ENCODE measurements around the gene RBBP5. TPM values are rescaled to one million over a fixed set of nuclear protein-coding genes. Genes with fewer than 3 reads are reported as not detected.

The RBBP5 gene
- total and polyA plus RNA-seq, 10 donors, result 4.2 to 23.4 (median 17.7) TPM

GRCh38 chr1:205046870-205047269 lies 74.9 kb downstream of the RBBP5 start:
- 44 to 74% (median 48%) methylated on average over 4 of the region's 4 CpGs for WGBS, 5 donors
- Histone ChIP-seq H3K4me3 (no peak overlapping the region), H3K9me3 (no peaks in the 10 kb centered on the region), H3K27me3 (replicated peaks in 1 of 7) (peaks cover 0 to 64% (median 26%) of the 10 kb centered on the region in 7 donors), H3K27ac (no peak overlapping the region), H3K36me3 (no peaks in the 10 kb centered on the region), H3K4me1 (peaks cover 0 to 13% (median 8%) of the 10 kb centered on the region in 6 donors)
- intact Hi-C loops (cut with DNase I; ENCODE audit: low total_unique reads), result no loop called here
- TF ChIP-seq POLR2A (IDR thresholded peaks at IDR 0.05), result no peak
- no peak for DNase-seq

- intact Hi-C loops (cut with DNase I; ENCODE audit: low total_unique reads), result no loop called here
- DNase-seq, result no peak
- Histone ChIP-seq H3K4me3 (no peak overlapping the region), H3K9me3 (no peaks in the 10 kb centered on the region), H3K36me3 (no peaks in the 10 kb centered on the region), H3K4me1 (peaks cover 0 to 13% (median 8%) of the 10 kb centered on the region in 6 donors), H3K27ac (no peak overlapping the region), H3K27me3 (replicated peaks in 1 of 7) (peaks cover 0 to 76% (median 30%) of the 10 kb centered on the region in 7 donors)
- TF ChIP-seq POLR2AphosphoS5 (IDR thresholded peaks at IDR 0.05) (no peak), POLR2A (IDR thresholded peaks at IDR 0.05) (no peak), CTCF (IDR thresholded peaks at IDR 0.05 in 8 of 11, conservative IDR thresholded peaks at IDR 0.05 in 3 of 11) (no peak)
- WGBS, 5 donors, result 33 to 51% (median 34%) methylated on average over 11 of the region's 11 CpGs
Measured at GRCh38 chr1:205045146-205045545, 76.6 kb downstream of the RBBP5 start.

GRCh38 chr1:205044741-205045140 lies 77.0 kb downstream of the RBBP5 start:
- WGBS, 5 donors, result 21 to 44% (median 27%) methylated on average over 5 of the region's 5 CpGs
- Histone ChIP-seq H3K9me3 (no peaks in the 10 kb centered on the region), H3K27ac (no peak overlapping the region), H3K27me3 (replicated peaks in 1 of 7) (peaks cover 0 to 76% (median 30%) of the 10 kb centered on the region in 7 donors), H3K4me3 (no peak overlapping the region), H3K36me3 (no peaks in the 10 kb centered on the region), H3K4me1 (peaks cover 0 to 13% (median 8%) of the 10 kb centered on the region in 6 donors)
- no peak for DNase-seq
- TF ChIP-seq POLR2A (IDR thresholded peaks at IDR 0.05), result no peak
- TF ChIP-seq POLR2AphosphoS5 (IDR thresholded peaks at IDR 0.05), result no peak
- no peak for TF ChIP-seq CTCF (IDR thresholded peaks at IDR 0.05 in 8 of 11, conservative IDR thresholded peaks at IDR 0.05 in 3 of 11)
- intact Hi-C loops (cut with DNase I; ENCODE audit: low total_unique reads), result no loop called here

GRCh38 chr1:205043866-205044265 lies 77.9 kb downstream of the RBBP5 start:
- peaks cover 0 to 76% (median 30%) of the 10 kb centered on the region in 7 donors for H3K27me3 ChIP-seq (replicated peaks in 1 of 7)
- intact Hi-C loops (cut with DNase I; ENCODE audit: low total_unique reads), result no loop called here
- no peak overlapping the region for H3K4me3 ChIP-seq
- WGBS, 5 donors, result 31 to 53% (median 43%) methylated on average over 4 of the region's 4 CpGs
- no peaks in the 10 kb centered on the region for H3K9me3 ChIP-seq
- DNase-seq, result no peak
- H3K4me1 ChIP-seq, result peaks cover 0 to 13% (median 8%) of the 10 kb centered on the region in 6 donors
- no peaks in the 10 kb centered on the region for H3K36me3 ChIP-seq
- no peak overlapping the region for H3K27ac ChIP-seq
- no peak for TF ChIP-seq POLR2AphosphoS5 (IDR thresholded peaks at IDR 0.05)
- no peak for TF ChIP-seq POLR2A (IDR thresholded peaks at IDR 0.05)
- TF ChIP-seq CTCF (IDR thresholded peaks at IDR 0.05 in 8 of 11, conservative IDR thresholded peaks at IDR 0.05 in 3 of 11), result no peak

All from spleen (tissue), 11 donors.